Mucosa of stomach (tissue), 1 donor: ENCODE data around the gene SCPEP1.

ENCODE experiments used
- H3K27me3 ChIP-seq: one replicate; pipeline ENCODE4 v1.7.0; 2013; ENCODE audit warnings: mild to moderate bottlenecking, low read length; ENCODE audit not compliant: control insufficient read depth, insufficient read depth
- H3K36me3 ChIP-seq: one replicate; pipeline ENCODE4 v1.7.0; 2013; ENCODE audit warnings: low read length; ENCODE audit not compliant: control insufficient read depth, insufficient read depth
- H3K4me1 ChIP-seq: one replicate; pipeline ENCODE4 v1.7.0; 2013; ENCODE audit warnings: mild to moderate bottlenecking, low read length; ENCODE audit not compliant: control insufficient read depth, insufficient read depth
- H3K4me3 ChIP-seq: one replicate; pipeline ENCODE4 v1.7.0; 2013; ENCODE audit warnings: low read length
- H3K9ac ChIP-seq: one replicate; pipeline ENCODE4 v1.7.0; 2013; ENCODE audit warnings: mild to moderate bottlenecking, low read length, moderate library complexity
- H3K9me3 ChIP-seq: one replicate; pipeline ENCODE4 v1.7.0; 2013; ENCODE audit warnings: mild to moderate bottlenecking, low read length, moderate library complexity; ENCODE audit not compliant: control insufficient read depth
- donor health status: Pancreatic carcinoma.

Gene SCPEP1

DNA sequence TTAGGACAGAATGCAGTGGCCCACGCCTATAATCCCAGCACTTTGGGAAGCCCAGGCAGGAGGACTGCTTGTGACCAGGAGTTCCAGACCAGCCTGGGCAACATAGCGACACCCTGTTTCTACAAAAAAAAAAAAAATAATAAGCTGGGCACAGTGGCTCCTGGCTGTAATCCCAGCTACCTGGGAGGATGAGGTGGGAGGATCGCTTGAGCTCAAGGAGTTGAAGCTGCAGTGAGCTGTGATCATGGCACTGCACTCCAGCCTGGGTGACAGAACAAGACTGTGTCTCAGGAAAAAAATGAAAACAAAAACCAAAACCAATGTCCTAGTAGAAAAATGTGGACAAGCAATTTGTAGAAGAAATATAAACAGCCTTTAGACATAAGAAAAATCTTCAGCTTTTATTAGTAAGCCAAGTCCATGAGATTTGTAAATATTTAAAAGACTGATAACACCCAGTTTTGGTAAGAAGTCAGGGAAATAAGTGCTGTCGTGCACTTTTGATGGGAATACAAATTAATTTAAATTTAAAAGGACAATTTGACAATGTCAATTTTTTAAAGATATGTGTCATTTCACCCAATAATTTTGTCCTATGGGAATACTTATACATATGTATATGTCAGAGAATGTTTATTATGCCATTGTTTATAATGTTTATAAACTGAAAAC, 11.1 kb downstream of the SCPEP1 start:
- H3K9ac ChIP-seq = no peak overlapping the region
- no peak overlapping the region for H3K4me3 ChIP-seq
- H3K36me3 ChIP-seq = peaks cover 10% of the 10 kb centered on the region
- no peaks in the 10 kb centered on the region for H3K9me3 ChIP-seq
- peaks cover 10% of the 10 kb centered on the region for H3K4me1 ChIP-seq
- no peaks in the 10 kb centered on the region for H3K27me3 ChIP-seq

DNA sequence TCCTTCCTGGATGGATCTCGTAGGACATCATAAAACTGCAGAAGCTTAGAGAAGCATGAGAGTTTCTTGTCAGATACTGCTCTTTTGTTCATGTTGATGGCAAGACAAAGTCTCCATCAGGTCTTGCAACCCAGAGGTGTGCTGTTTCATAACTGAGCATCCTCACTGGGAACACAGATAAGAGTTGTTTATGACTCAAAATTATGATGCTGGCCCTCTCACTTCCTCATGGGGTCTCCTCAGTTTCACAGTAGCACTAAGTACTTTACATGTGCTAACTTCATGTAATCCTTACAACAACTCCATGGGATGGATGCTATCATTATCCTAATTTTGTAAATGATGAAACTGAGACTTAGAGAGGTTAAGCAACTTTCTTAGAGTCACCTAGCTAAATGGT, 14.4 kb downstream of the SCPEP1 start:
- Histone ChIP-seq H3K4me3 (no peak overlapping the region), H3K4me1 (peaks cover 19% of the 10 kb centered on the region), H3K9ac (no peak overlapping the region), H3K9me3 (no peaks in the 10 kb centered on the region), H3K27me3 (no peaks in the 10 kb centered on the region), H3K36me3 (peaks cover 5% of the 10 kb centered on the region)

DNA sequence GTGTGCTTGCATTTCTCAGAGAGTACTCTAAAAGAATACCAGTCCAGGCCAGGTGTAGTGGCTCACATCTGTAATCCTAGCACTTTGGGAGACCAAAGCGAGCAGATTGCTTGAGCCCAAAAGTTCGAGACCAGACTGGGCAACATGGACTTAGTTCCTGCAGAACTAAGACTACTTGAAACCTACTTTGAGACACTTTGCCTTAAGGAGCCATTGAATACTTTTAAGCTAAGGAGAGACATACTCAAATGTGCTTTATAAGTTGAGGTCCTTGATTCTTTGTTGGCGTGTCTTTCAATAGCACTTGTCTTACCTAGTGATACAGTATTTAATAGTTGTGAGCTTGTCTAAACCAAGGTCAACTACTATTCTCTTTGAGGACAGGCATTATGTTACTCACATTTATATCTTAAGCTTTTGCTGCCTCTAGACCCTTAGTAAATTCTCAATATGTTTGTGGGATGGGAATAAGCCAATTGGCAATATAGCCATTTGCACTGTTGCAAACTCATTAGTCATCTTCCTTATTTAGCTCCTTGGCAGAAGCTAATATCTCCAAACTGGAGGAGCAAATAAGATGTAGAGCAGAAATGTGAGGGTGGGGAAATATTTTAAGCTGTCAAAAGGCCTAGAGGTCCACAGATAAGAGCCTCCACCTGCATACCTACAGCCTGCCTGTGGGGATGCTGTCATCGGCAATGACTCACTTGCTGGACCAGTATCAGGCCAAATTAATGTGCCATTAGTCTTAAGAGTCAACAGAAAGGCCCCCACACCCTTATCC, 16.3 kb downstream of the SCPEP1 start:
- no peak overlapping the region for H3K4me3 ChIP-seq
- H3K4me1 ChIP-seq = peaks cover 14% of the 10 kb centered on the region
- no peak overlapping the region for H3K9ac ChIP-seq
- H3K9me3 ChIP-seq = no peaks in the 10 kb centered on the region
- H3K27me3 ChIP-seq = no peaks in the 10 kb centered on the region
- peaks cover 5% of the 10 kb centered on the region for H3K36me3 ChIP-seq

DNA sequence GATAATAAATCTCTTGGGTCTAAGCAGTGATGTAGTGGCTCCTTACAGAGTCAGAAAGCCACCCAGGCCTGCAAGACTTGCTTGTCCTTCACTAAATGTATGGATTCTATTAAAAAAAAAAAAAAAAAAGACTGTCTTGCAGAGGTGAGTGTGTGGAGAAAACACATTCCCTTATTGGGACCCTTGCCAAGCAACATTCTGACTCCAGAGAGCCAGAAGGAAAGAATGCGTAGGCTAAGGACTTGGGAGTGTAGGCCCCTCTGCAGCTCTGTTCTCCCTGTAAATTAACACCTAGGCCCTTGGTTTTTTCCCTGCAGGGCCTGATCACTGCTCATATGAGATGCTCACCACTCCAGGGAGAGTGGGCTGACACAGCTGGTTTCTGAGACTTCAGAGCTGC, 17.8 kb downstream of the SCPEP1 start:
- no peaks in the 10 kb centered on the region for H3K27me3 ChIP-seq
- H3K4me1 ChIP-seq = peaks cover 14% of the 10 kb centered on the region
- H3K9me3 ChIP-seq = no peaks in the 10 kb centered on the region
- peaks cover 5% of the 10 kb centered on the region for H3K36me3 ChIP-seq
- H3K4me3 ChIP-seq = no peak overlapping the region
- H3K9ac ChIP-seq = no peak overlapping the region

- H3K4me3 ChIP-seq = no peak overlapping the region
- H3K4me1 ChIP-seq = peaks cover 14% of the 10 kb centered on the region
- no peaks in the 10 kb centered on the region for H3K9me3 ChIP-seq
- no peaks in the 10 kb centered on the region for H3K27me3 ChIP-seq
- no peak overlapping the region for H3K9ac ChIP-seq
- H3K36me3 ChIP-seq = peaks cover 2% of the 10 kb centered on the region
Observed at GRCh38 chr17:56997313-56997712, 19.4 kb downstream of the SCPEP1 start.

GRCh38 chr17:57001541-57001940, 23.6 kb downstream of the SCPEP1 start:
- Histone ChIP-seq H3K4me3 (no peak overlapping the region), H3K9ac (no peak overlapping the region), H3K4me1 (no peaks in the 10 kb centered on the region), H3K9me3 (no peaks in the 10 kb centered on the region), H3K36me3 (no peaks in the 10 kb centered on the region), H3K27me3 (no peaks in the 10 kb centered on the region)

DNA sequence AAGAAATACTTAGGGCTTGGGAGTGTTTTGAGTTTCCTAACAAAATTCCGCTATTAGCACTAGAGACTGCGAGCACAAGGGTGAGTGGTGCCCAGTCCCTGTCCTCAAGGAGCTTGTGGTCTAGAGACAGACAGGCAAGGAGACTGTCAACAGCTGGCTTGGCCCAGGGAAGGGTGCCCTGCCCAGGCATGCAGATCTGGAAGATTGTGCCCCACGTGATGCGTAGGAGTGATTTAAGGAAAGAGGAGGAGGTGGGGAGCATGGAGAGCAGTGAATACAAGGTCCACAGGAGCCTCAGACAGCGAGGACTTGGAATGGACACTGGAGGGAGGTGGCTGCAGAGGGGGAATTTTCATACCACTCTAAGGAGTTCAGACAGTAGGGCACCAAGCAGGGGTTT, 25.0 kb downstream of the SCPEP1 start:
- H3K27me3 ChIP-seq = no peaks in the 10 kb centered on the region
- no peak overlapping the region for H3K4me3 ChIP-seq
- no peaks in the 10 kb centered on the region for H3K36me3 ChIP-seq
- no peaks in the 10 kb centered on the region for H3K9me3 ChIP-seq
- H3K4me1 ChIP-seq = no peaks in the 10 kb centered on the region
- H3K9ac ChIP-seq = no peak overlapping the region

DNA sequence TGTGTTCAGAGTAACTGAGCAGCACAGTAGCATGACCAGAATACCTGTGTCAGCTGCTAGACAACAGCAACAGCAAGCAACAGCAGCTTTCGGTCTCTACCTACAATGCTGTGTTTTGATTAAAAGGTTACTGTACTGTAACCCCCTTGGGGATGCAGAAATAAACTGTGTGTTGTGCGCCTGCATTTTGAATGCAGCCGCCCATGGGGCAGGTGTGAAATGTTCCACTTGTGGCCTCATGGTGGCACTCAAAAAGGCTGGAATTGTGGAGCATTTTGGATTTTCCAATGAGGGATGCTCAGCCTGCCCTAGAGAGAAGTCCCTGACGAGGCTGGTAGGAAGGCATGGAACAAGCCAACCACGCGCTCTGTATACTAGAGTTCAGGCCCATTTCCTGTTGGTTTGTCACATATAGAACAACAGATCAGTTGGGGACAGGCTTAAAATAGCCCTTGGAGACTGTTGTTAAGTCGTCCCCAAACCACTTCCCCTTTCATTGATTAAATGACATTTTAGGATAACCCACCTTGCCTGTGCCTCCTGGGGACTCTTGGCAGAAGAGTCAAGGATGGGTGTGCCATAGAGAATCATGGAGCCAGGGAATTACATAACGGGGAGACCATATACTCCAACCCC, 27.1 kb downstream of the SCPEP1 start:
- no peaks in the 10 kb centered on the region for H3K36me3 ChIP-seq
- H3K4me1 ChIP-seq = no peaks in the 10 kb centered on the region
- H3K27me3 ChIP-seq = no peaks in the 10 kb centered on the region

GRCh38 chr17:57006040-57006439, 28.1 kb downstream of the SCPEP1 start:
- Histone ChIP-seq H3K9me3 (no peaks in the 10 kb centered on the region), H3K27me3 (no peaks in the 10 kb centered on the region), H3K4me3 (no peak overlapping the region), H3K9ac (no peak overlapping the region), H3K36me3 (no peaks in the 10 kb centered on the region), H3K4me1 (no peaks in the 10 kb centered on the region)

More for the DNA sequence above, 27.1 kb downstream of the SCPEP1 start:
- Histone ChIP-seq H3K9me3 (no peaks in the 10 kb centered on the region), H3K9ac (no peak overlapping the region), H3K4me3 (no peak overlapping the region)

DNA sequence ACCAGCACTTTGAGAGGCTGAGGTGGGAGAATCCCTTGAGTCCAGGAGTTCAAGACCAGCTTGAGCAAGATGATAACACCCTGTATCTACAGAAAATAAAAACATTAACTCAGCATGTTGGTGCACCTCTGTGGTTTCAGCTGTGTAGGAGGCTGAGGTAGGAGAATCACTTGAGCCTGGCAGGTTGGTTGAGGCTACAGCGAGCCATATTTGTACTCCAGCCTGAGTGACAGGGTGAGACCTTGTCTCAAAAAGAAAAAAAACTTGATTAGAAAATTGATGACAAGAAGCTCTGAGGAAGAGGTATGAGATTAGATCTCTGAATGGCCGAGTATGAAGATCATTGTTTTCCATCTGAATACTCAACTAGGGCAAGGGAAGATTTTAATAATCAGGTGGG, 31.0 kb downstream of the SCPEP1 start:
- Histone ChIP-seq H3K9ac (no peak overlapping the region), H3K4me1 (no peaks in the 10 kb centered on the region), H3K4me3 (no peak overlapping the region), H3K36me3 (no peaks in the 10 kb centered on the region), H3K9me3 (no peaks in the 10 kb centered on the region), H3K27me3 (no peaks in the 10 kb centered on the region)

GRCh38 chr17:57009737-57010445, 32.0 kb downstream of the SCPEP1 start:
- H3K4me3 ChIP-seq = no peak overlapping the region
- H3K4me1 ChIP-seq = no peaks in the 10 kb centered on the region
- no peaks in the 10 kb centered on the region for H3K36me3 ChIP-seq
- H3K27me3 ChIP-seq = no peaks in the 10 kb centered on the region
- no peak overlapping the region for H3K9ac ChIP-seq
- H3K9me3 ChIP-seq = no peaks in the 10 kb centered on the region

DNA sequence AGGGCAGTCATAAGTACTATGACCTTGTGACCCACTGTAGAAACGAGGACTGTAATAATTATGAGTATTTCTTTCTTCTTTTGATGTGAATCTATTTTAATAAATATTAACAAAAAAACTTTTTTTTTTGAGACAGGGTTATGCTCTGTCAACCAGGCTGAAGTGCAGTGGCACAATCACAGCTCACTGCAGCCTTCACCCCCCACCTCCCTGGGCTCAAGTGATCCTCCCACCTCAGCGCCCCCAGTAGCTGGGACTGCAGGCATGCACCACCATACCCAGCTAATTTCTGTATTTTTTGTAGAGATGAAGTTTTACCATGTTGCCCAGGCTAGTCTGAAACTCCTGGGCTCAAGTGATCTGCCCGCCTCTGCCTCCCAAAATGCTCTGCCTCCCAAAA, 32.6 kb downstream of the SCPEP1 start:
- Histone ChIP-seq H3K4me1 (no peaks in the 10 kb centered on the region), H3K9me3 (no peaks in the 10 kb centered on the region), H3K9ac (no peak overlapping the region), H3K27me3 (no peaks in the 10 kb centered on the region), H3K36me3 (no peaks in the 10 kb centered on the region), H3K4me3 (no peak overlapping the region)
